H9 (cell line): ENCODE measurements around the gene SETD5. TPM values are rescaled to one million over a fixed set of nuclear protein-coding genes. Genes with fewer than 3 reads are reported as not detected.
A peak's percentile ranks its signal among the peaks of the same experiment; 100 is the strongest.

Experiments used
- DNase-seq: peaks from one replicate; pipeline ENCODE4 v3.0.0-alpha.2; 2017
- H2AFZ ChIP-seq: one replicate; pipeline ENCODE4 v1.6.1; 2013; ENCODE audit warnings: mild to moderate bottlenecking, low read length, control low read depth, moderate library complexity
- H2AK5ac ChIP-seq: 2 replicates; pipeline ENCODE4 v1.6.1; 2013; ENCODE audit warnings: low read length, control low read depth, mixed read lengths; ENCODE audit not compliant: insufficient read length
- H2BK120ac ChIP-seq: one replicate; pipeline ENCODE4 v1.6.1; 2013; ENCODE audit warnings: low read depth, mild to moderate bottlenecking, low read length, control low read depth, inconsistent platforms; ENCODE audit not compliant: poor library complexity, severe bottlenecking
- H2BK12ac ChIP-seq: 2 replicates; pipeline ENCODE4 v1.6.1; 2013; ENCODE audit warnings: low read length, control low read depth, mixed read lengths, low read depth; ENCODE audit not compliant: insufficient read length
- H2BK15ac ChIP-seq: 2 replicates; pipeline ENCODE4 v1.6.1; 2013; ENCODE audit warnings: low read depth, low read length, control low read depth
- H2BK20ac ChIP-seq: one replicate; pipeline ENCODE4 v1.6.1; 2013; ENCODE audit warnings: low read depth, mild to moderate bottlenecking, low read length, control low read depth, inconsistent platforms; ENCODE audit not compliant: poor library complexity, severe bottlenecking
- H2BK5ac ChIP-seq: 2 replicates; pipeline ENCODE4 v1.6.1; 2013; ENCODE audit warnings: low read length, control low read depth, mixed read lengths; ENCODE audit not compliant: insufficient read length
- H3K14ac ChIP-seq: 2 replicates; pipeline ENCODE4 v1.6.1; 2013; ENCODE audit warnings: low read length, control low read depth; ENCODE audit not compliant: insufficient read depth
- H3K18ac ChIP-seq: 2 replicates; pipeline ENCODE4 v1.6.1; 2013; ENCODE audit warnings: low read depth, mild to moderate bottlenecking, mixed read lengths, low read length, control low read depth; ENCODE audit not compliant: insufficient read length
- H3K23ac ChIP-seq: 2 replicates; pipeline ENCODE4 v1.6.1; 2013; ENCODE audit warnings: low read length, control low read depth, mixed read lengths, low read depth; ENCODE audit not compliant: insufficient read length
- H3K23me2 ChIP-seq: 2 replicates; pipeline ENCODE4 v1.6.1; 2013; ENCODE audit warnings: low read depth, mild to moderate bottlenecking, mixed read lengths, low read length, control low read depth; ENCODE audit not compliant: insufficient read length, poor library complexity, severe bottlenecking
- H3K27ac ChIP-seq: 2 replicates; pipeline ENCODE4 v1.5.1; 2013; ENCODE audit warnings: low read length, control low read depth, mixed read lengths, low read depth; ENCODE audit not compliant: insufficient read length
- H3K27me3 ChIP-seq: 2 replicates; pipeline ENCODE4 v1.6.1; 2013; ENCODE audit warnings: low read length, control low read depth, inconsistent platforms; ENCODE audit not compliant: insufficient read depth
- H3K4ac ChIP-seq: 2 replicates; pipeline ENCODE4 v1.6.1; 2013; ENCODE audit warnings: low read depth, mild to moderate bottlenecking, control low read depth, inconsistent platforms, low read length, moderate library complexity
- H3K4me1 ChIP-seq: 2 replicates; pipeline ENCODE4 v1.6.1; 2013; ENCODE audit warnings: low read length, control low read depth, inconsistent platforms; ENCODE audit not compliant: insufficient read depth
- H3K4me2 ChIP-seq: 2 replicates; pipeline ENCODE4 v1.6.1; 2013; ENCODE audit warnings: low read length, control low read depth, mixed read lengths; ENCODE audit not compliant: insufficient read length, insufficient read depth
- H3K56ac ChIP-seq: 2 replicates; pipeline ENCODE4 v1.6.1; 2013; ENCODE audit warnings: low read depth, mild to moderate bottlenecking, mixed read lengths, low read length, control low read depth; ENCODE audit not compliant: insufficient read length
- H3K79me1 ChIP-seq: 2 replicates; pipeline ENCODE4 v1.6.1; 2013; ENCODE audit warnings: low read depth, mild to moderate bottlenecking, moderate library complexity, low read length, control low read depth, inconsistent platforms; ENCODE audit not compliant: insufficient read depth, poor library complexity, severe bottlenecking
- H3K79me2 ChIP-seq: 2 replicates; pipeline ENCODE4 v1.6.1; 2013; ENCODE audit warnings: low read length, control low read depth, inconsistent platforms; ENCODE audit not compliant: insufficient read depth
- H3K9ac ChIP-seq: 2 replicates; pipeline ENCODE4 v1.6.1; 2013; ENCODE audit warnings: low read length, control low read depth, mixed read lengths; ENCODE audit not compliant: insufficient read length; ENCODE audit errors: extremely low read depth
- H3K9me3 ChIP-seq: one replicate; pipeline ENCODE4 v1.6.1; 2013; ENCODE audit warnings: low read depth, low read length, inconsistent platforms; ENCODE audit not compliant: control insufficient read depth
- H3T11ph ChIP-seq: one replicate; pipeline ENCODE4 v1.6.1; 2013; ENCODE audit warnings: mild to moderate bottlenecking, low read length, control low read depth, inconsistent platforms
- H4K20me1 ChIP-seq: one replicate; pipeline ENCODE4 v1.6.1; 2013; ENCODE audit not compliant: control insufficient read depth, insufficient read length, insufficient read depth
- H4K5ac ChIP-seq: 2 replicates; pipeline ENCODE4 v1.6.1; 2013; ENCODE audit warnings: low read depth, mild to moderate bottlenecking, mixed read lengths, low read length, control low read depth; ENCODE audit not compliant: insufficient read length
- H4K8ac ChIP-seq: replicated peaks from 2 replicates; pipeline ENCODE4 v1.6.1; 2013; ENCODE audit warnings: low read length, control low read depth, mixed read lengths, low read depth; ENCODE audit not compliant: insufficient read length
- H4K91ac ChIP-seq: 2 replicates; pipeline ENCODE4 v1.6.1; 2013; ENCODE audit warnings: low read depth, mild to moderate bottlenecking, moderate library complexity, mixed read lengths, low read length, control low read depth; ENCODE audit not compliant: insufficient read length
- H3K27ac Mint-ChIP-seq, 3 experiments: 2 replicates in 2 of 3; 3 replicates in 1 of 3; pipeline ENCODE4 v1.8.0; 2020 to 2021; ENCODE audit warnings: mixed read lengths in 3 of 3, mild to moderate bottlenecking in 1 of 3, moderate library complexity in 1 of 3
- H3K27me3 Mint-ChIP-seq: 2 replicates; pipeline ENCODE4 v1.8.0; 2021; ENCODE audit warnings: low read depth, mild to moderate bottlenecking, moderate library complexity, mixed read lengths
- H3K36me3 Mint-ChIP-seq, 3 experiments: 2 replicates in 2 of 3; 3 replicates in 1 of 3; pipeline ENCODE4 v1.8.0; 2020 to 2021; ENCODE audit warnings: low read depth in 3 of 3, mixed read lengths in 3 of 3; ENCODE audit not compliant: insufficient read depth in 1 of 3
- H3K4me1 Mint-ChIP-seq, 2 experiments: 2 replicates each; pipeline ENCODE4 v1.8.0; 2020; ENCODE audit warnings: mixed read lengths in 2 of 2
- H3K4me3 Mint-ChIP-seq, 2 experiments: 2 replicates in 1 of 2; 3 replicates in 1 of 2; pipeline ENCODE4 v1.8.0; 2020 to 2021; ENCODE audit warnings: mild to moderate bottlenecking in 2 of 2, mixed read lengths in 2 of 2, moderate library complexity in 1 of 2
- H3K9me3 Mint-ChIP-seq, 2 experiments: 2 replicates in 1 of 2; 3 replicates in 1 of 2; pipeline ENCODE4 v1.8.0; 2020; ENCODE audit warnings: mild to moderate bottlenecking in 2 of 2, mixed read lengths in 2 of 2, moderate library complexity in 1 of 2
- CTCF ChIP-seq: fragments of 200-600 bp; sonication (generic); conservative IDR thresholded peaks from 3 replicates; pipeline ENCODE4 v1.8.0; 2021; ENCODE audit warnings: antibody characterized with exemption, mild to moderate bottlenecking
- WGBS: extraction: QIAGEN DNeasy Blood & Tissue Kit; methylation state at CpG from one replicate; pipeline ENCODE4 v1.1.7; 2013; ENCODE audit warnings: missing lambda C conversion rate, low lambda C conversion rate, mixed read lengths; ENCODE audit not compliant: insufficient read length; ENCODE audit errors: extremely low coverage; 5-methylcytosine and 5-hydroxymethylcytosine counted together
- total RNA-seq: library from RNA; stranded (reverse); gene quantifications from 2 replicates; pipeline ENCODE4 v1.2.1, GENCODE V29; 2021

SETD5 gene
- total RNA-seq, 1 experiment from 2014 or later, result 207 TPM

GRCh38 chr3:9387322-9387655 lies 10.1 kb upstream of the SETD5 start:
- no peak overlapping the region for H4K5ac ChIP-seq
- no peak overlapping the region for H2BK5ac ChIP-seq
- H3T11ph ChIP-seq, result no peak overlapping the region
- no peak overlapping the region for H3K4ac ChIP-seq
- no peaks in the 10 kb centered on the region for H3K27me3 ChIP-seq
- TF ChIP-seq CTCF, result no peak
- Mint-ChIP-seq H3K4me3 (no peak overlapping the region), H3K36me3 (peaks cover 34 to 90% (median 88%) of the 10 kb centered on the region in 3 experiments), H3K4me1 (peaks cover 3 to 4% of the 10 kb centered on the region in 2 experiments; a peak in 3 of 4 replicates), H3K9me3 (no peaks in the 10 kb centered on the region), H3K27me3 (no peaks in the 10 kb centered on the region), H3K27ac (peak overlapping the region in 1 of 3 experiments; percentile 90; a peak in 2 of 7 replicates)
- DNase-seq, result no peak
- H3K4me1 ChIP-seq, result no peaks in the 10 kb centered on the region
- H2AK5ac ChIP-seq, result no peak overlapping the region
- H3K27ac ChIP-seq, result no peak overlapping the region
- no peak overlapping the region for H3K14ac ChIP-seq
- WGBS, result no CpG with 5 or more reads among the region's 2 CpGs
- no peak overlapping the region for H3K18ac ChIP-seq
- no peak overlapping the region for H2BK12ac ChIP-seq
- H3K79me2 ChIP-seq, result peaks cover 2% of the 10 kb centered on the region; the same call in 1 of the 2 replicates
- H3K23me2 ChIP-seq, result no peaks in the 10 kb centered on the region
- H3K9me3 ChIP-seq, result no peaks in the 10 kb centered on the region
- no peaks in the 10 kb centered on the region for H3K79me1 ChIP-seq
- H2BK120ac ChIP-seq, result no peak overlapping the region
- H2AFZ ChIP-seq, result no peak overlapping the region
- H2BK20ac ChIP-seq, result no peak overlapping the region
- no peak overlapping the region for H3K23ac ChIP-seq
- no peak overlapping the region for H3K4me2 ChIP-seq
- no peak overlapping the region for H3K9ac ChIP-seq
- no peak overlapping the region for H2BK15ac ChIP-seq
- no peak overlapping the region for H4K8ac ChIP-seq
- H4K91ac ChIP-seq, result no peak overlapping the region
- no peaks in the 10 kb centered on the region for H4K20me1 ChIP-seq
- H3K56ac ChIP-seq, result no peak overlapping the region
